Keratinocyte (primary cell): ENCODE data around the gene PPP1R3F. TPM values are rescaled to one million over a fixed set of nuclear protein-coding genes. Genes with fewer than 3 reads are reported as not detected.

ENCODE experiments used
- DNase-seq: peaks from one replicate; pipeline ENCODE4 v3.0.0-alpha.2; 2011; ENCODE audit warnings: low read depth, missing footprints, low spot score
- FAIRE-seq: peaks from 2 replicates; lab custom pipeline; 2011; peaks lifted over from hg19 to GRCh38; lab: Jason Lieb, UNC
- H2AFZ ChIP-seq: 2 replicates; pipeline ENCODE4 v1.6.0; 2012; ENCODE audit warnings: low read length, control low read depth, inconsistent platforms; ENCODE audit not compliant: control insufficient read depth
- H3K27ac ChIP-seq: 2 replicates; pipeline ENCODE4 v1.5.1; 2011; ENCODE audit warnings: low read length; ENCODE audit not compliant: control insufficient read depth, insufficient read depth
- H3K27me3 ChIP-seq: 3 replicates; pipeline ENCODE4 v1.6.0; 2011; ENCODE audit warnings: low read length; ENCODE audit not compliant: control insufficient read depth, insufficient read depth; ENCODE audit errors: extremely low read depth
- H3K36me3 ChIP-seq, 2 experiments: 2 replicates in 1 of 2; 3 replicates in 1 of 2; pipeline ENCODE4 v1.5.1; 2011; ENCODE audit warnings: low read length in 2 of 2, mild to moderate bottlenecking in 1 of 2; ENCODE audit not compliant: control insufficient read depth in 2 of 2, insufficient read depth in 2 of 2; ENCODE audit errors: extremely low read depth in 1 of 2
- H3K4me1 ChIP-seq: 3 replicates; pipeline ENCODE4 v1.5.1; 2011; ENCODE audit warnings: low read length; ENCODE audit not compliant: control insufficient read depth, insufficient read depth; ENCODE audit errors: extremely low read depth
- H3K4me2 ChIP-seq: 3 replicates; pipeline ENCODE4 v1.6.0; 2011; ENCODE audit warnings: low read depth, low read length; ENCODE audit not compliant: control insufficient read depth, insufficient read depth; ENCODE audit errors: extremely low read depth
- H3K4me3 ChIP-seq, 3 experiments: fragments of 200-600 bp in 1 of 3; sonication (generic) in 1 of 3; 2 replicates in 2 of 3; 3 replicates in 1 of 3; pipeline ENCODE4 v1.5.1; 2011 to 2016; ENCODE audit warnings: low read length in 3 of 3, mild to moderate bottlenecking in 3 of 3, control low read depth in 2 of 3, inconsistent platforms in 1 of 3, low read depth in 1 of 3, mixed read lengths in 1 of 3, mixed run types in 1 of 3, moderate library complexity in 1 of 3; ENCODE audit not compliant: control insufficient read depth in 2 of 3, insufficient read depth in 2 of 3; ENCODE audit errors: extremely low read depth in 1 of 3
- H3K79me2 ChIP-seq: 2 replicates; pipeline ENCODE4 v1.6.0; 2012; ENCODE audit warnings: low read length; ENCODE audit not compliant: control insufficient read depth, insufficient read depth
- H3K9ac ChIP-seq: 3 replicates; pipeline ENCODE4 v1.6.0; 2011; ENCODE audit warnings: low read length; ENCODE audit not compliant: control insufficient read depth, insufficient read depth; ENCODE audit errors: extremely low read depth
- H3K9me1 ChIP-seq: 3 replicates; pipeline ENCODE4 v1.6.0; 2011; ENCODE audit warnings: low read length; ENCODE audit not compliant: control insufficient read depth, insufficient read depth; ENCODE audit errors: extremely low read depth
- H3K9me3 ChIP-seq: 2 replicates; pipeline ENCODE4 v1.5.1; 2012; ENCODE audit warnings: low read depth, low read length; ENCODE audit not compliant: control insufficient read depth
- H4K20me1 ChIP-seq: 3 replicates; pipeline ENCODE4 v1.6.0; 2011; ENCODE audit warnings: low read length; ENCODE audit not compliant: control insufficient read depth, insufficient read depth; ENCODE audit errors: extremely low read depth
- CTCF ChIP-seq, 3 experiments: IDR thresholded peaks in 1 of 3; conservative IDR thresholded peaks in 1 of 3; optimal IDR thresholded peaks in 1 of 3; 2 replicates in 2 of 3; 3 replicates in 1 of 3; pipeline versions ENCODE3 to v1.5.1; 2011; ENCODE audit warnings: low read length in 3 of 3, mild to moderate bottlenecking in 3 of 3, moderate library complexity in 2 of 3, control low read depth in 1 of 3, inconsistent platforms in 1 of 3; ENCODE audit not compliant: insufficient read depth in 2 of 3; ENCODE audit errors: extremely low read depth in 1 of 3
- EZH2 ChIP-seq: IDR thresholded peaks from one replicate; pipeline ENCODE4 v1.6.1; 2012; ENCODE audit warnings: inconsistent platforms, mild to moderate bottlenecking, low read length, moderate library complexity
- dilution Hi-C: fragments of 300-500 bp; cut with MboI; formaldehyde crosslinking; loops from one replicate; pipeline ENCODE4 v1.7.0; 2020; ENCODE audit warnings: low sequenced_read_pairs; ENCODE audit not compliant: extremely low pct_ligation_motif_present
- polyA plus RNA-seq, 5 experiments: library from polyadenylated mRNA; depleted of rRNA in 3 of 5; stranded (reverse) in 3 of 5; stranded (forward) in 1 of 5; unstranded in 1 of 5; fragments of >200 nt; gene quantifications; 1 replicate in 1 of 5; 2 replicates in 3 of 5; 3 replicates in 1 of 5; pipeline versions ENCODE4 v1.2.1 to v1.2.3, GENCODE V29; 2011 to 2012; ENCODE audit warnings: missing spikeins in 2 of 5, low read depth in 1 of 5, low replicate concordance in 1 of 5

The PPP1R3F gene
- polyA plus RNA-seq, 1 donor (not counting 4 experiments of a cell fraction or from before 2014, with no cell fraction given), result 0.29 TPM

DNA sequence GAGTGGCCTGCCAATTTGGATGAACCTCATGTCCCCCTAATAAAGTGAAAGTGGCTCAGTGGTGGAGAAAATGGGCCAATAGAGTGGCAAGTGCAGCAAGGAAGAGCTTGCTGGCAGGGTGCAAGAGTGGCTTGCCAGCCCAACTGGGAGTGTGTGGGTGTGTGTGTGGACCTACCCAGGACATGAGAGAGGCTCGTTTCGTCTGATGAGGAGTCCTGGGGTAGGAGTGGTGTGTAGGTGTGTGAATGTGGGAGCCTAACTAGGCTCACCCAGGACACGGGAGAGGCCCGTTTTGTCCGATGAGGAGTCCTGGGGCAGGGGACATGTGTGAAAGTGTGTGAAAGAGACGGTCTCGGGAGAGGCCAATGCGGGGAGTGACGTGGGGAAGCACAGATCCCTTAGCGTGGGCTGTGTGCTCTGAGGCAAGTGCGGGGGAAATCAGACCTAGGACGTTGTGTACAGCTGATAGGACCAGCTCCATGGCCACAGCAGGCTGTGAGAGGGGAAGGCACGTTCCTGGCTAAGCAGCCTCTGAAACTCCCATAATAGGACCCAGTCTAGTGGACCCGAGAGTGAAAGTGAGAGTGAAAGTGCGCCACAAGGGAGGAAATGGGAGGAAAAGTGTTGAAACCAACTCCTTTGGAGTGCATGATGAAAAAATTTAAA lies 39.1 kb downstream of the PPP1R3F start:
- H3K9me1 ChIP-seq, result no peaks in the 10 kb centered on the region
- no peaks in the 10 kb centered on the region for H3K27me3 ChIP-seq
- H3K9me3 ChIP-seq, result no peaks in the 10 kb centered on the region
- no peak for TF ChIP-seq CTCF (optimal IDR thresholded peaks at IDR 0.05 in 1 of 3, IDR thresholded peaks at IDR 0.05 in 1 of 3, conservative IDR thresholded peaks at IDR 0.05 in 1 of 3; ENCODE audit: extremely low read depth in 1 of 3, insufficient read depth in 2 of 3, low read length in 3 of 3)
- no peak for TF ChIP-seq EZH2
- H3K27ac ChIP-seq, result no peak overlapping the region
- no peak overlapping the region for H3K9ac ChIP-seq
- no peaks in the 10 kb centered on the region for H3K79me2 ChIP-seq
- H4K20me1 ChIP-seq, result no peaks in the 10 kb centered on the region
- H2AFZ ChIP-seq, result peak overlapping the region; percentile 83
- no peaks in the 10 kb centered on the region for H3K36me3 ChIP-seq
- peaks cover 11% of the 10 kb centered on the region for H3K4me1 ChIP-seq
- H3K4me3 ChIP-seq, result peak overlapping the region in 2 of 3 experiments; percentile 49 to 51
- H3K4me2 ChIP-seq, result peak overlapping the region; percentile 79
- dilution Hi-C loops, result no loop called here
- FAIRE-seq, result no peak
- no peak for DNase-seq

- TF ChIP-seq CTCF (optimal IDR thresholded peaks at IDR 0.05 in 1 of 3, IDR thresholded peaks at IDR 0.05 in 1 of 3, conservative IDR thresholded peaks at IDR 0.05 in 1 of 3; ENCODE audit: extremely low read depth in 1 of 3, insufficient read depth in 2 of 3, low read length in 3 of 3) (no peak), EZH2 (no peak)
- Histone ChIP-seq H3K9me3 (no peaks in the 10 kb centered on the region), H3K36me3 (no peaks in the 10 kb centered on the region), H3K79me2 (no peaks in the 10 kb centered on the region), H3K27me3 (no peaks in the 10 kb centered on the region), H2AFZ (peak overlapping the region; percentile 83), H3K9ac (peak overlapping the region; percentile 33), H3K4me2 (peak overlapping the region; percentile 79), H3K4me3 (peak overlapping the region in 2 of 3 experiments; percentile 49 to 51), H3K27ac (no peak overlapping the region), H3K9me1 (no peaks in the 10 kb centered on the region), H4K20me1 (no peaks in the 10 kb centered on the region), H3K4me1 (peaks cover 11% of the 10 kb centered on the region)
- DNase-seq (no peak), FAIRE-seq (peak; percentile 62)
- dilution Hi-C loops, result no loop called here
Observed at GRCh38 chrX:49309401-49309981, 39.9 kb downstream of the PPP1R3F start.
